Subcutaneous abdominal adipose tissue (tissue), 5 donors: Measurements from ENCODE around the gene TMCO6.
"Not testable (repeated sequence)": the region's sequence is repeated elsewhere in the genome, so short reads cannot be mapped to it uniquely, and the experiment has no call there.

Experiments
- H3K27ac ChIP-seq: one replicate; pipeline ENCODE4 v1.7.0; 2013; ENCODE audit warnings: low read depth, mild to moderate bottlenecking, inconsistent platforms, low read length, moderate library complexity
- H3K27me3 ChIP-seq, 5 donors: one replicate each; pipeline ENCODE4 v1.7.0; 2013; ENCODE audit warnings: low read length in 5 of 5, inconsistent platforms in 1 of 5; ENCODE audit not compliant: control insufficient read depth in 5 of 5, insufficient read depth in 4 of 5
- H3K36me3 ChIP-seq, 5 donors: one replicate each; pipeline ENCODE4 v1.7.0; 2013; ENCODE audit warnings: low read length in 5 of 5; ENCODE audit not compliant: control insufficient read depth in 5 of 5, insufficient read depth in 5 of 5
- H3K4me1 ChIP-seq, 5 donors: one replicate each; pipeline ENCODE4 v1.7.0; 2013; ENCODE audit warnings: low read length in 5 of 5, mild to moderate bottlenecking in 3 of 5, moderate library complexity in 1 of 5; ENCODE audit not compliant: control insufficient read depth in 5 of 5, insufficient read depth in 5 of 5
- H3K4me3 ChIP-seq, 5 donors: one replicate each; pipeline ENCODE4 v1.7.0; 2013; ENCODE audit warnings: low read length in 5 of 5, low read depth in 1 of 5
- H3K9ac ChIP-seq, 5 donors: one replicate each; pipeline ENCODE4 v1.7.0; 2013; ENCODE audit warnings: low read length in 5 of 5, mild to moderate bottlenecking in 4 of 5, moderate library complexity in 3 of 5
- H3K9me3 ChIP-seq, 5 donors: one replicate each; pipeline ENCODE4 v1.7.0; 2013; ENCODE audit warnings: low read length in 5 of 5; ENCODE audit not compliant: control insufficient read depth in 5 of 5
- donor health status: healthy.
- donor health status: healthy.
- donor health status: healthy.
- donor health status: healthy.
- donor health status: healthy.

TMCO6 gene

GRCh38 chr5:140639148-140639981 lies at the start of gene TMCO6:
Gene TMCO6 (plus strand): TSS chr5:140639451. CDS start chr5:140639528, 77 bp downstream.
- no peaks in the 10 kb centered on the region for H3K27me3 ChIP-seq
- H3K9me3 ChIP-seq: no peaks in the 10 kb centered on the region
- H3K36me3 ChIP-seq: peaks cover 0 to 27% (median 19%) of the 10 kb centered on the region in 5 donors
- H3K4me3 ChIP-seq: peak within 1 kb of the TSS; percentile 64 to 83 (median 82)
- peak within 1 kb of the TSS; percentile 49 to 86 (median 73) for H3K9ac ChIP-seq
- peaks cover 6 to 33% (median 24%) of the 10 kb centered on the region in 5 donors for H3K4me1 ChIP-seq
- H3K27ac ChIP-seq: peak within 1 kb of the TSS; percentile 94

GRCh38 chr5:140590861-140591260 lies 48.4 kb upstream of the TMCO6 start:
- no peak overlapping the region for H3K4me3 ChIP-seq
- peak overlapping the region in 1 of 5 donors; percentile 17 for H3K9ac ChIP-seq
- H3K36me3 ChIP-seq: no peaks in the 10 kb centered on the region
- no peaks in the 10 kb centered on the region for H3K27me3 ChIP-seq
- no peaks in the 10 kb centered on the region for H3K9me3 ChIP-seq
- peaks cover 2 to 52% (median 19%) of the 10 kb centered on the region in 5 donors for H3K4me1 ChIP-seq
- no peak overlapping the region for H3K27ac ChIP-seq

GRCh38 chr5:140591747-140592372 lies 47.4 kb upstream of the TMCO6 start:
- Histone ChIP-seq H3K4me3 (peak overlapping the region in 1 of 5 donors; percentile 5), H3K9me3 (no peaks in the 10 kb centered on the region)

GRCh38 chr5:140593070-140593469 lies 46.2 kb upstream of the TMCO6 start:
- not testable (repeated sequence) for H3K36me3 ChIP-seq, H3K4me3 ChIP-seq, H3K27me3 ChIP-seq, H3K27ac ChIP-seq, H3K9me3 ChIP-seq, H3K9ac ChIP-seq
- peaks cover 2 to 62% (median 27%) of the 10 kb centered on the region in 5 donors for H3K4me1 ChIP-seq

More at GRCh38 chr5:140591747-140592372, 47.4 kb upstream of the TMCO6 start:
- Histone ChIP-seq H3K27ac (no peak overlapping the region), H3K4me1 (peaks cover 2 to 62% (median 27%) of the 10 kb centered on the region in 5 donors), H3K36me3 (no peaks in the 10 kb centered on the region), H3K9ac (no peak overlapping the region), H3K27me3 (no peaks in the 10 kb centered on the region)

GRCh38 chr5:140594169-140594568 lies 45.1 kb upstream of the TMCO6 start:
- Histone ChIP-seq H3K9ac (no peak overlapping the region), H3K4me1 (peaks cover 2 to 53% (median 24%) of the 10 kb centered on the region in 5 donors), H3K36me3 (no peaks in the 10 kb centered on the region), H3K27me3 (no peaks in the 10 kb centered on the region), H3K27ac (no peak overlapping the region), H3K9me3 (no peaks in the 10 kb centered on the region), H3K4me3 (no peak overlapping the region)

GRCh38 chr5:140595538-140596300 lies 43.5 kb upstream of the TMCO6 start:
- Histone ChIP-seq H3K4me3 (no peak overlapping the region), H3K9ac (peak overlapping the region in 1 of 5 donors; percentile 4), H3K27ac (no peak overlapping the region), H3K36me3 (no peaks in the 10 kb centered on the region), H3K4me1 (peaks cover 2 to 43% (median 18%) of the 10 kb centered on the region in 5 donors), H3K27me3 (no peaks in the 10 kb centered on the region), H3K9me3 (no peaks in the 10 kb centered on the region)

- H3K9ac ChIP-seq: peak overlapping the region in 1 of 5 donors; percentile 4
- no peaks in the 10 kb centered on the region for H3K36me3 ChIP-seq
- H3K4me1 ChIP-seq: peaks cover 2 to 37% (median 18%) of the 10 kb centered on the region in 5 donors
- H3K27ac ChIP-seq: no peak overlapping the region
- no peak overlapping the region for H3K4me3 ChIP-seq
- no peaks in the 10 kb centered on the region for H3K27me3 ChIP-seq
- H3K9me3 ChIP-seq: no peaks in the 10 kb centered on the region
Measured at GRCh38 chr5:140596321-140596741, 42.9 kb upstream of the TMCO6 start.

- Histone ChIP-seq H3K9ac (no peak overlapping the region), H3K27me3 (no peaks in the 10 kb centered on the region), H3K27ac (no peak overlapping the region), H3K9me3 (no peaks in the 10 kb centered on the region), H3K36me3 (no peaks in the 10 kb centered on the region), H3K4me1 (peaks cover 2 to 37% (median 18%) of the 10 kb centered on the region in 5 donors), H3K4me3 (no peak overlapping the region)
Measured at GRCh38 chr5:140598836-140599235, 40.4 kb upstream of the TMCO6 start.

- Histone ChIP-seq H3K4me1 (peaks cover 2 to 26% (median 15%) of the 10 kb centered on the region in 5 donors), H3K9ac (no peak overlapping the region), H3K4me3 (no peak overlapping the region), H3K27me3 (no peaks in the 10 kb centered on the region), H3K9me3 (no peaks in the 10 kb centered on the region), H3K27ac (no peak overlapping the region), H3K36me3 (no peaks in the 10 kb centered on the region)
Measured at GRCh38 chr5:140600096-140600495, 39.2 kb upstream of the TMCO6 start.
